MCF 10A (cell line): ENCODE data around the gene NAXE. TPM values are rescaled to one million over a fixed set of nuclear protein-coding genes. Genes with fewer than 3 reads are reported as not detected.
A peak's percentile ranks its signal among the peaks of the same experiment; 100 is the strongest.

Source experiments
- BruUV-seq: library from RNA; stranded (reverse); fragments of 400-500 nt; replicated peaks from 2 replicates; lab custom pipeline; 2021; lab: Mats Ljungman, UMichigan
- CTCF ChIA-PET: fragments of 300-600 bp; sonication (Branson Sonifier 250); formaldehyde crosslinking; extraction: SDS; loops from one replicate; lab custom pipeline; 2021; ENCODE audit warnings: antibody characterized with exemption, inconsistent platforms; lab: Yijun Ruan, JAX
- POLR2A ChIA-PET: fragments of 300-600, 350-650 bp; sonication (Branson Sonifier 250); formaldehyde crosslinking; extraction: SDS; loops from one replicate; lab custom pipeline; 2020; ENCODE audit warnings: antibody characterized with exemption, inconsistent platforms; lab: Yijun Ruan, JAX
- DNase-seq: peaks from one replicate; pipeline ENCODE4 v3.0.0-alpha.2; 2018; ENCODE audit not compliant: unreplicated experiment
- H3K27ac Mint-ChIP-seq: one replicate; pipeline ENCODE4 v1.8.0; 2022; ENCODE audit warnings: mild to moderate bottlenecking, low read depth, mixed read lengths; ENCODE audit not compliant: unreplicated experiment
- H3K27me3 Mint-ChIP-seq: one replicate; pipeline ENCODE4 v1.8.0; 2022; ENCODE audit warnings: mixed read lengths; ENCODE audit not compliant: insufficient read depth, unreplicated experiment
- H3K36me3 Mint-ChIP-seq: one replicate; pipeline ENCODE4 v1.8.0; 2022; ENCODE audit warnings: mild to moderate bottlenecking, moderate library complexity, mixed read lengths; ENCODE audit not compliant: insufficient read depth, unreplicated experiment
- H3K4me1 Mint-ChIP-seq: one replicate; pipeline ENCODE4 v1.8.0; 2022; ENCODE audit warnings: mixed read lengths; ENCODE audit not compliant: insufficient read depth, unreplicated experiment
- H3K4me3 Mint-ChIP-seq: one replicate; pipeline ENCODE4 v1.8.0; 2022; ENCODE audit warnings: mild to moderate bottlenecking, moderate library complexity, mixed read lengths; ENCODE audit not compliant: unreplicated experiment
- H3K9me3 Mint-ChIP-seq: one replicate; pipeline ENCODE4 v1.8.0; 2022; ENCODE audit warnings: mixed read lengths; ENCODE audit not compliant: unreplicated experiment
- intact Hi-C: fragments of 100-400 bp; cut with micrococcal nuclease; formaldehyde crosslinking; loops from 2 replicates; pipeline ENCODE4 v1.14.1; 2022
- total RNA-seq: library from RNA; stranded (reverse); gene quantifications from 2 replicates; pipeline ENCODE4 v1.2.3, GENCODE V29; 2022
- TF ChIP-seq, protein P1 (sequence below): fragments of 200-600 bp; IDR thresholded peaks from one replicate; pipeline ENCODE4 v1.8.0; 2022; ENCODE audit warnings: antibody characterized with exemption, mild to moderate bottlenecking; ENCODE audit not compliant: unreplicated experiment

Gene NAXE
- total RNA-seq, 1 experiment from 2014 or later: 155 TPM

- H3K9me3 Mint-ChIP-seq: no peaks in the 10 kb centered on the region
- H3K27ac Mint-ChIP-seq: peak overlapping the region; percentile 94
- peaks cover 53% of the 10 kb centered on the region for H3K36me3 Mint-ChIP-seq
- TSS peak; percentile 66 for BruUV-seq
- H3K4me1 Mint-ChIP-seq: peaks cover 18% of the 10 kb centered on the region
- DNase-seq: peak; percentile 34
- H3K4me3 Mint-ChIP-seq: peak overlapping the region; percentile 86
- H3K27me3 Mint-ChIP-seq: no peaks in the 10 kb centered on the region
- intact Hi-C loops: loop anchor here (2.0 to 10.0 kb wide), 2 partner anchors 96 to 144 kb away; partner anchors contain the start of gene MEF2D
- ChIA-PET POLR2A (interaction anchor here (0.7 to 7.0 kb wide), 13 partner anchors 9 to 321 kb away, joined by 3 to 134 read pairs (median 7); partner anchors contain the start of genes IQGAP3, MEF2D and NAXE), CTCF (interaction anchor here (0.6 to 8.3 kb wide), 12 partner anchors 9 to 215 kb away, joined by 3 to 64 read pairs (median 5); partner anchors contain the start of genes MEF2D and NAXE)
- TF ChIP-seq, protein P1, sequence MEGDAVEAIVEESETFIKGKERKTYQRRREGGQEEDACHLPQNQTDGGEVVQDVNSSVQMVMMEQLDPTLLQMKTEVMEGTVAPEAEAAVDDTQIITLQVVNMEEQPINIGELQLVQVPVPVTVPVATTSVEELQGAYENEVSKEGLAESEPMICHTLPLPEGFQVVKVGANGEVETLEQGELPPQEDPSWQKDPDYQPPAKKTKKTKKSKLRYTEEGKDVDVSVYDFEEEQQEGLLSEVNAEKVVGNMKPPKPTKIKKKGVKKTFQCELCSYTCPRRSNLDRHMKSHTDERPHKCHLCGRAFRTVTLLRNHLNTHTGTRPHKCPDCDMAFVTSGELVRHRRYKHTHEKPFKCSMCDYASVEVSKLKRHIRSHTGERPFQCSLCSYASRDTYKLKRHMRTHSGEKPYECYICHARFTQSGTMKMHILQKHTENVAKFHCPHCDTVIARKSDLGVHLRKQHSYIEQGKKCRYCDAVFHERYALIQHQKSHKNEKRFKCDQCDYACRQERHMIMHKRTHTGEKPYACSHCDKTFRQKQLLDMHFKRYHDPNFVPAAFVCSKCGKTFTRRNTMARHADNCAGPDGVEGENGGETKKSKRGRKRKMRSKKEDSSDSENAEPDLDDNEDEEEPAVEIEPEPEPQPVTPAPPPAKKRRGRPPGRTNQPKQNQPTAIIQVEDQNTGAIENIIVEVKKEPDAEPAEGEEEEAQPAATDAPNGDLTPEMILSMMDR: no peak
Measured at GRCh38 chr1:156600733-156601121, 9.2 kb downstream of the NAXE start.

DNA sequence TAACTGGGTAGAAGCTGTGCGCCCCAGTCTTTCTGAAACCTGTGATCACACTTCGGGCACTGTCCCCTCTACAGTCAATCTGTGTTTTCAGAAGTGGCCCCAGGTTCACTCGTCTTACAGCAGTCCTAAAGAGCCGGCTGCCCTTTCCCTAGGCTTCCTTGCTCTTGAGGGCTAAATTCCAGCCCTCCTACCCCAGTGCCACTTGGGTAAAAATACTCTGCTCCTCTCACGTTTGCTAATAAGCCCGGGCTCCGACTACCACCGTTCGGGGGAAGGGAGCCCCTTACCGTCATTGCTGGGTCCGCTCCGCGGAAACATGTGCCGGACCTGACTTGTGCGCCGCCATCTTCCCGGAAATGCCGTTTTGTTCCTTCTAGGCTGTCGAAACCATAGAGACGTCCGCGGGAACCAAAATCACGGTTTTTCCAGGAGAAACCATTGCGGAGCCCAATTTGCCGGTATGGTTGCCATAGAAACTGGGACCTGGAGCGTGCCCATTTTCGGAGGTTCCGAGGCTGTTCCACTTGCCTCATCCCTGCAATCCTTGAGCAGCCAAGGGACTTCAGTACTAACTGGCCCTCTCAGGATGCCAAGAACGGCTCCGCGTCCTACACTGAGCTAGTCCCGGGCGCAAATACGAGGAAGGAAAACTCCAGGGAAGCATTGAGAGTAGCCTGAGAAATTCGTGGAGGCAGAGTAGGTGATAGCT lies 9.7 kb downstream of the NAXE start, which contains the start of gene GPATCH4:
GPATCH4 (minus strand) TSS at position 358 of the 709 bp plus-strand sequence.
- DNase-seq: peak; percentile 94
- H3K27ac Mint-ChIP-seq: peak within 1 kb of the TSS; percentile 94
- intact Hi-C loops: loop anchor here (2.0 to 10.0 kb wide), 2 partner anchors 96 to 144 kb away; partner anchors contain the start of gene MEF2D
- TF ChIP-seq, protein P1: no peak
- CTCF ChIA-PET: interaction anchor here (0.6 to 8.3 kb wide), 21 partner anchors 8 to 216 kb away, joined by 3 to 64 read pairs (median 4); no protein-coding TSS in a partner anchor
- POLR2A ChIA-PET: interaction anchor here (0.6 to 7.0 kb wide), 24 partner anchors 9 to 548 kb away, joined by 3 to 134 read pairs (median 4); partner anchors contain the start of genes IQGAP3, MEF2D, NAXE and SMG5
- peaks cover 47% of the 10 kb centered on the region for H3K36me3 Mint-ChIP-seq
- H3K4me1 Mint-ChIP-seq: peaks cover 18% of the 10 kb centered on the region
- H3K4me3 Mint-ChIP-seq: peak within 1 kb of the TSS; percentile 86
- H3K9me3 Mint-ChIP-seq: no peaks in the 10 kb centered on the region
- BruUV-seq: no TSS peak
- no peaks in the 10 kb centered on the region for H3K27me3 Mint-ChIP-seq

DNA sequence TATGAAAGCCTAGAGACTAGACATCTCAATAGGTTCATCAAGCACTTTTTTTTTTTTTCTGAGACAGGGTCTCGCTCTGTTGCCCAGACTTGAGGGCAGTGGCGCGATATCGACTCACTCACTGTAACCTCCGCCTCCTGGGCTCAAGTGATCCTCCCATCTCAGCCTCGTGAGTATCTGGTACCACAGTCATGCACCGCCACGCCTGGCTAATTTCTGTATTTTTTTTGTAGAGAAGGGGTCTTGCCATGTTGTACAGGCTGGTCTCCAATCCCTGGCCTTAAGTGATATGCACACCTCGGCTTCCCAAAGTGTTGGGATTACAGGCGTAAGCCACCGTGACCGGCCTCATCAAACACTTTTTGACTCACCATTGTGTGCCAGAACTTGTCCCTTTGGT lies 10.3 kb downstream of the NAXE start:
- peak overlapping the region; percentile 94 for H3K27ac Mint-ChIP-seq
- intact Hi-C loops: loop anchor here (2.0 to 10.0 kb wide), 2 partner anchors 97 to 145 kb away; partner anchors contain the start of gene MEF2D
- CTCF ChIA-PET: interaction anchor here (0.7 to 8.3 kb wide), 19 partner anchors 8 to 216 kb away, joined by 3 to 64 read pairs (median 4); no protein-coding TSS in a partner anchor

More for the DNA sequence above, 10.3 kb downstream of the NAXE start:
- H3K36me3 Mint-ChIP-seq: peaks cover 42% of the 10 kb centered on the region
- no peak for DNase-seq
- TSS peak; percentile 68 for BruUV-seq
- H3K4me3 Mint-ChIP-seq: peak overlapping the region; percentile 86
- POLR2A ChIA-PET: interaction anchor here (0.6 to 7.0 kb wide), 17 partner anchors 10 to 548 kb away, joined by 3 to 134 read pairs (median 4); partner anchors contain the start of genes IQGAP3, MEF2D, NAXE and SMG5
- no peaks in the 10 kb centered on the region for H3K27me3 Mint-ChIP-seq
- no peaks in the 10 kb centered on the region for H3K9me3 Mint-ChIP-seq
- TF ChIP-seq, protein P1: no peak
- H3K4me1 Mint-ChIP-seq: peaks cover 18% of the 10 kb centered on the region
